CD4-positive, alpha-beta T cell treated with Interleukin-15 for 1 hour (primary cell): Measurements from ENCODE around the gene IPO11.

Experiments
- DNase-seq: peaks from one replicate; pipeline ENCODE4 v3.0.0-alpha.2; 2020

Gene IPO11

GRCh38 chr5:62575489-62575888 is 162.9 kb downstream of the IPO11 start:
- no peak for DNase-seq

- DNase-seq: no peak
These were observed 164.1 kb downstream of the IPO11 start for GRCh38 chr5:62576570-62577170.

GRCh38 chr5:62577488-62577887 is 164.9 kb downstream of the IPO11 start:
- DNase-seq: no peak

GRCh38 chr5:62578540-62578939 is 166.0 kb downstream of the IPO11 start, which contains the start of gene LRRC70:
LRRC70 (plus strand) TSS chr5:62578819; CDS start chr5:62579439, 620 bp downstream.
- DNase-seq: peak; percentile 21

- no peak for DNase-seq
These were observed 167.2 kb downstream of the IPO11 start for GRCh38 chr5:62579761-62580160.

- DNase-seq: no peak
These were observed 169.5 kb downstream of the IPO11 start for GRCh38 chr5:62581836-62582597.

- DNase-seq: no peak
These were observed 171.8 kb downstream of the IPO11 start for GRCh38 chr5:62584391-62584790.

GRCh38 chr5:62585306-62585705 is 172.7 kb downstream of the IPO11 start:
- DNase-seq: no peak

GRCh38 chr5:62585751-62586150 is 173.2 kb downstream of the IPO11 start:
- no peak for DNase-seq

GRCh38 chr5:62587737-62588136 is 175.2 kb downstream of the IPO11 start:
- no peak for DNase-seq

- DNase-seq: no peak
These were observed 176.1 kb downstream of the IPO11 start for GRCh38 chr5:62588668-62589067.

- no peak for DNase-seq
These were observed 176.9 kb downstream of the IPO11 start for GRCh38 chr5:62589504-62589903.

- no peak for DNase-seq
These were observed 177.8 kb downstream of the IPO11 start for GRCh38 chr5:62590387-62590786.

- peak; percentile 22 for DNase-seq
These were observed 180.0 kb downstream of the IPO11 start for GRCh38 chr5:62592558-62592957.

- DNase-seq: no peak
These were observed 180.8 kb downstream of the IPO11 start for GRCh38 chr5:62593331-62593730.

GRCh38 chr5:62594364-62594984 is 181.9 kb downstream of the IPO11 start:
- DNase-seq: no peak

- no peak for DNase-seq
These were observed 183.5 kb downstream of the IPO11 start for GRCh38 chr5:62596096-62596495.

GRCh38 chr5:62596691-62597090 is 184.1 kb downstream of the IPO11 start:
- no peak for DNase-seq

- no peak for DNase-seq
These were observed 184.8 kb downstream of the IPO11 start for GRCh38 chr5:62597314-62597713.

GRCh38 chr5:62600560-62601252 is 188.1 kb downstream of the IPO11 start:
- DNase-seq: no peak

GRCh38 chr5:62603934-62604333 is 191.4 kb downstream of the IPO11 start:
- no peak for DNase-seq

- no peak for DNase-seq
These were observed 193.1 kb downstream of the IPO11 start for GRCh38 chr5:62605638-62606037.

GRCh38 chr5:62606878-62607277 is 194.3 kb downstream of the IPO11 start:
- no peak for DNase-seq

- DNase-seq: no peak
These were observed 195.1 kb downstream of the IPO11 start for GRCh38 chr5:62607615-62608014.
